Prostate gland (tissue), 2 donors: ENCODE measurements around the gene CNTN6.

Experiments used
- CTCF ChIP-seq, 4 experiments: fragments of 200-600 bp in 2 of 4; fragments of 450-650 bp in 2 of 4; sonication (generic) in 2 of 4; IDR thresholded peaks; 1 replicate in 3 of 4; 2 replicates in 1 of 4; pipeline ENCODE4 v1.5.1; 2016 to 2019; ENCODE audit warnings: antibody characterized with exemption in 4 of 4, mild to moderate bottlenecking in 2 of 4, moderate library complexity in 2 of 4
- POLR2A ChIP-seq: fragments of 450-650 bp; IDR thresholded peaks from one replicate; pipeline ENCODE4 v1.6.1; 2016; ENCODE audit warnings: antibody characterized with exemption, mild to moderate bottlenecking
- POLR2AphosphoS5 ChIP-seq: sonication (generic); formaldehyde crosslinking; IDR thresholded peaks from one replicate; pipeline ENCODE4 v1.6.1; 2017; ENCODE audit warnings: antibody characterized with exemption

GRCh38 chr3:1348547-1348946 is 255.7 kb downstream of the CNTN6 start:
- TF ChIP-seq CTCF (IDR thresholded peaks at IDR 0.05) (no peak), POLR2A (no peak), POLR2AphosphoS5 (no peak)
